B cell (primary cell): Measurements from ENCODE around the gene DSTYK. TPM values are rescaled to one million over a fixed set of nuclear protein-coding genes. Genes with fewer than 3 reads are reported as not detected.

Experiments
- ATAC-seq: fragments of 200-7000 bp; cut with Tn5 transposase; one replicate; pipeline ENCODE4 v1.10.0; 2021; ENCODE audit warnings: low read depth, mild to moderate bottlenecking, moderate number of reproducible peaks, moderate library complexity
- CTCF ChIA-PET: fragments of 350-600 bp; sonication (Branson Sonifier 250); formaldehyde crosslinking; loops from one replicate; lab custom pipeline; 2021; ENCODE audit warnings: antibody characterized with exemption, inconsistent platforms; lab: Charles Lee
- POLR2A ChIA-PET: fragments of 350-600 bp; sonication (Branson Sonifier 250); formaldehyde crosslinking; loops from one replicate; lab custom pipeline; 2021; ENCODE audit warnings: antibody characterized with exemption; lab: Charles Lee
- DNase-seq: peaks from one replicate; pipeline ENCODE4 v3.0.0; 2013
- H2AFZ ChIP-seq: 2 replicates; pipeline ENCODE4 v1.6.1; 2012; ENCODE audit warnings: mild to moderate bottlenecking, low read depth, low read length; ENCODE audit not compliant: insufficient read depth, poor library complexity, severe bottlenecking
- H3K27ac ChIP-seq, 2 donors: 1 replicate in 1 of 2; 2 replicates in 1 of 2; pipeline ENCODE4 v1.5.1; 2012 to 2013; ENCODE audit warnings: low read length in 2 of 2, mild to moderate bottlenecking in 2 of 2, moderate library complexity in 1 of 2
- H3K27me3 ChIP-seq, 4 experiments: fragments of 200-600 bp in 1 of 4; sonication (generic) in 1 of 4; replicated peaks in 1 of 4; 1 replicate in 2 of 4; 2 replicates in 2 of 4; pipeline versions ENCODE4 v1.6.1 to v1.7.0; 2013 to 2016; ENCODE audit warnings: low read length in 3 of 4, mild to moderate bottlenecking in 2 of 4, mixed read lengths in 1 of 4, moderate library complexity in 1 of 4; ENCODE audit not compliant: insufficient read depth in 4 of 4, control insufficient read depth in 3 of 4; ENCODE audit errors: control extremely low read depth in 1 of 4
- H3K36me3 ChIP-seq, 2 experiments: replicated peaks in 1 of 2; 1 replicate in 1 of 2; 2 replicates in 1 of 2; pipeline versions ENCODE4 v1.6.1 to v1.7.1; 2013; ENCODE audit warnings: low read length in 1 of 2; ENCODE audit not compliant: insufficient read depth in 2 of 2, control insufficient read depth in 1 of 2; ENCODE audit errors: control extremely low read depth in 1 of 2, extremely low read depth in 1 of 2
- H3K4me1 ChIP-seq, 2 donors: fragments of 200-600 bp in 1 of 2; sonication (generic) in 1 of 2; 1 replicate in 1 of 2; 2 replicates in 1 of 2; pipeline versions ENCODE4 v1.5.1 to v1.6.1; 2013 to 2017; ENCODE audit warnings: low read length in 2 of 2; ENCODE audit not compliant: control insufficient read depth in 2 of 2, insufficient read depth in 2 of 2
- H3K4me2 ChIP-seq: replicated peaks from 2 replicates; pipeline ENCODE3; 2012; ENCODE audit warnings: mild to moderate bottlenecking, low read depth, low read length; ENCODE audit not compliant: poor library complexity, severe bottlenecking
- H3K4me3 ChIP-seq, 5 experiments: fragments of 200-600 bp in 1 of 5; sonication (generic) in 1 of 5; 1 replicate in 3 of 5; 2 replicates in 2 of 5; pipeline versions ENCODE4 v1.5.1 to v1.7.0; 2011 to 2016; ENCODE audit warnings: low read length in 4 of 5, mild to moderate bottlenecking in 4 of 5, low read depth in 2 of 5, control low read depth in 1 of 5, moderate library complexity in 1 of 5; ENCODE audit not compliant: insufficient read depth in 1 of 5; ENCODE audit errors: control extremely low read depth in 1 of 5, extremely low read depth in 1 of 5
- H3K79me2 ChIP-seq: fragments of 200-600 bp; sonication (generic); one replicate; pipeline ENCODE4 v1.6.0; 2016; ENCODE audit warnings: low read length; ENCODE audit not compliant: control insufficient read depth, insufficient read depth
- H3K9ac ChIP-seq: fragments of 200-600 bp; sonication (generic); 2 replicates; pipeline ENCODE4 v1.6.1; 2017; ENCODE audit warnings: mild to moderate bottlenecking, low read length, moderate library complexity
- H3K9me3 ChIP-seq, 3 donors: one replicate each; pipeline versions ENCODE4 v1.6.1 to v1.7.1; 2013; ENCODE audit warnings: low read length in 2 of 3; ENCODE audit not compliant: control insufficient read depth in 2 of 3, insufficient read depth in 1 of 3; ENCODE audit errors: control extremely low read depth in 1 of 3
- H4K20me1 ChIP-seq: 2 replicates; pipeline ENCODE4 v1.6.0; 2012; ENCODE audit warnings: mild to moderate bottlenecking, low read length; ENCODE audit not compliant: insufficient read depth, control insufficient read depth, poor library complexity, severe bottlenecking
- H3K27ac Mint-ChIP-seq: one replicate; pipeline ENCODE4 v1.8.0; 2021; ENCODE audit warnings: mixed read lengths
- H3K27me3 Mint-ChIP-seq: one replicate; pipeline ENCODE4 v1.8.0; 2021; ENCODE audit warnings: mixed read lengths
- H3K4me1 Mint-ChIP-seq: one replicate; pipeline ENCODE4 v1.8.0; 2021; ENCODE audit warnings: mixed read lengths
- H3K4me3 Mint-ChIP-seq: one replicate; pipeline ENCODE4 v1.8.0; 2021; ENCODE audit warnings: mixed read lengths
- H3K9me3 Mint-ChIP-seq: one replicate; pipeline ENCODE4 v1.8.0; 2022; ENCODE audit warnings: mixed read lengths; ENCODE audit not compliant: insufficient read depth
- EZH2 ChIP-seq: IDR thresholded peaks from 2 replicates; pipeline ENCODE4 v1.6.1; 2012; ENCODE audit warnings: borderline replicate concordance, low read depth, mild to moderate bottlenecking, moderate library complexity, low read length; ENCODE audit not compliant: insufficient read depth, poor library complexity, severe bottlenecking
- WGBS: methylation state at CpG from one replicate; pipeline ENCODE4 v1.1.5; 2013; ENCODE audit warnings: missing lambda C conversion rate; ENCODE audit not compliant: insufficient coverage; 5-methylcytosine and 5-hydroxymethylcytosine counted together
- intact Hi-C: fragments of 100-400 bp; cut with micrococcal nuclease; formaldehyde crosslinking; loops from one replicate; pipeline ENCODE4 v1.10.0; 2022
- polyA plus RNA-seq: library from polyadenylated mRNA; depleted of rRNA; stranded (reverse); fragments of >200 nt; gene quantifications from 2 replicates; pipeline ENCODE4 v1.2.3, GENCODE V29; 2012
- total RNA-seq, 2 donors: library from RNA; stranded (reverse); fragments of 120-200 nt in 1 of 2; gene quantifications; 1 replicate in 1 of 2; 2 replicates in 1 of 2; pipeline versions ENCODE4 v1.2.3 to v1.2.4, GENCODE V29; 2013 to 2022
- TF ChIP-seq, protein P1 (sequence below): fragments of 200-600 bp; IDR thresholded peaks from one replicate; pipeline ENCODE4 v1.8.0; 2022; ENCODE audit warnings: antibody characterized with exemption, mild to moderate bottlenecking

The DSTYK gene
- total and polyA plus RNA-seq, 2 donors (not counting 1 experiment from before 2014, with no cell fraction given): 3.6 to 15.7 TPM

GRCh38 chr1:205121660-205122488 lies 89.6 kb downstream of the DSTYK start, which contains the start of gene RBBP5:
TSS of gene RBBP5 (minus strand) at chr1:205121978. CDS start at chr1:205121873, 105 bp downstream.
- intact Hi-C loops: loop anchor here (1.0 to 10.0 kb wide), 8 partner anchors 19 to 1257 kb away; partner anchors contain the start of genes DSTYK, RAB29, SNRPE and TMCC2
- peak within 1 kb of the TSS; percentile 85 for H3K4me2 ChIP-seq
- H3K4me3 ChIP-seq: peak within 1 kb of the TSS; percentile 74 to 99 (median 87)
- DNase-seq (peak; percentile 99), ATAC-seq (peak; percentile 93)
- peak within 1 kb of the TSS; percentile 100 for H3K27ac Mint-ChIP-seq
- H3K4me1 Mint-ChIP-seq: peaks cover 48% of the 10 kb centered on the region
- under 1% methylated on average over 37 of the region's 46 CpGs for WGBS
- peak within 1 kb of the TSS; percentile 95 to 96 for H3K27ac ChIP-seq
- TF ChIP-seq EZH2: no peak
- TF ChIP-seq, protein P1, sequence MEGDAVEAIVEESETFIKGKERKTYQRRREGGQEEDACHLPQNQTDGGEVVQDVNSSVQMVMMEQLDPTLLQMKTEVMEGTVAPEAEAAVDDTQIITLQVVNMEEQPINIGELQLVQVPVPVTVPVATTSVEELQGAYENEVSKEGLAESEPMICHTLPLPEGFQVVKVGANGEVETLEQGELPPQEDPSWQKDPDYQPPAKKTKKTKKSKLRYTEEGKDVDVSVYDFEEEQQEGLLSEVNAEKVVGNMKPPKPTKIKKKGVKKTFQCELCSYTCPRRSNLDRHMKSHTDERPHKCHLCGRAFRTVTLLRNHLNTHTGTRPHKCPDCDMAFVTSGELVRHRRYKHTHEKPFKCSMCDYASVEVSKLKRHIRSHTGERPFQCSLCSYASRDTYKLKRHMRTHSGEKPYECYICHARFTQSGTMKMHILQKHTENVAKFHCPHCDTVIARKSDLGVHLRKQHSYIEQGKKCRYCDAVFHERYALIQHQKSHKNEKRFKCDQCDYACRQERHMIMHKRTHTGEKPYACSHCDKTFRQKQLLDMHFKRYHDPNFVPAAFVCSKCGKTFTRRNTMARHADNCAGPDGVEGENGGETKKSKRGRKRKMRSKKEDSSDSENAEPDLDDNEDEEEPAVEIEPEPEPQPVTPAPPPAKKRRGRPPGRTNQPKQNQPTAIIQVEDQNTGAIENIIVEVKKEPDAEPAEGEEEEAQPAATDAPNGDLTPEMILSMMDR: peak; percentile 73
- no peaks in the 10 kb centered on the region for H3K9me3 Mint-ChIP-seq
- H3K27me3 ChIP-seq: no peaks in the 10 kb centered on the region
- no peaks in the 10 kb centered on the region for H3K27me3 Mint-ChIP-seq
- H3K4me3 Mint-ChIP-seq: peak within 1 kb of the TSS; percentile 98
- H3K36me3 ChIP-seq: peaks cover 3 to 6% of the 10 kb centered on the region in 2 experiments
- H3K4me1 ChIP-seq: peaks cover 31 to 40% of the 10 kb centered on the region in 2 donors
- ChIA-PET CTCF (interaction anchor here (0.8 to 7.9 kb wide), 11 partner anchors 10 to 1490 kb away, joined by 3 to 86 read pairs (median 4); partner anchors contain the start of genes DSTYK and EIF2D), POLR2A (interaction anchor here (0.6 to 3.2 kb wide), 3 partner anchors 19 to 511 kb away, joined by 3 to 12 read pairs (median 3); no protein-coding TSS in a partner anchor)
- peaks cover 44% of the 10 kb centered on the region for H3K79me2 ChIP-seq
- H4K20me1 ChIP-seq: peaks cover 10% of the 10 kb centered on the region
- H3K9ac ChIP-seq: peak within 1 kb of the TSS; percentile 89
- peak within 1 kb of the TSS; percentile 82 for H2AFZ ChIP-seq
- no peaks in the 10 kb centered on the region for H3K9me3 ChIP-seq
